Measurements from ENCODE around the gene COG4.
"Not testable (repeated sequence)": the region's sequence is repeated elsewhere in the genome, so short reads cannot be mapped to it uniquely, and the experiment has no call there.

Gene COG4

DNA sequence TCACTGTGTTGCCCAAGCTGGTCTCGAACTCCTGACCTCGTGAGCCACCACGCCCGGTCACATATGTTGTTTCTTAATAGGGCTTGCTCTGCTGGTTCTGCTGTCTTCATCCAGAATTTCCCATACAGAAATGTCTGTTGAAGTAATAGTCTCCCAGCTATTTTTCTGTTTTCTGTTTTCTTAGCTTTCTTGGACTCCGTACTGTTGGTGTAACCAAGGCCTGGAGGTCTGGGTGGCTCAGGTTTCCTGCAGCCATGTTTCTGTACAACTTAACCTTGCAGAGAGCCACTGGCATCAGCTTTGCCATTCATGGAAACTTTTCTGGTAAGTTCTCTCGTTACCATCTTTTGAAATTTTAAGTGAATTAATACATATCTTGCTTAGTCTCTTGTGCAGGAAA, 3.0 kb upstream of the COG4 start:
- DNase-seq: no peak

DNA sequence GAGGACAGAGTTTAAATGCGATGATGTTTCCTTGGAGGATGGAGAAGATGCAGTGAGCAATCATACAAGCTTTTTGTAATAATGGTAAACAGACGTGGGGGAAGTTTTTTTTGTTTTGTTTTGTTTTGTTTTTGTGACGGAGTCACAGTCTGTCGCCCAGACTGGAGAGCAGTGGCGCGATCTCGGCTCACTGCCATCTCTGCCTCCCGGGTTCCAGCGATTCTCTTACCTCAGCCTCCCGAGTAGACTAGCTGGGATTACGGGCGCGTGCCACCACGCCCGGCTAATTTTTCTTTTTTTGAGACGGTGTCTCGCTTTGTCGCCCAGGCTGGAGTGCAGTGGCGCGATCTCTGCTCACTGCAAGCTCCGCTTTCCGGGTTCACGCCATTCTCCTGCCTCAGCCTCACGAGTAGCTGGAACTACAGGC, 1.1 kb upstream of the COG4 start:
- DNase-seq: not testable (repeated sequence)

DNA sequence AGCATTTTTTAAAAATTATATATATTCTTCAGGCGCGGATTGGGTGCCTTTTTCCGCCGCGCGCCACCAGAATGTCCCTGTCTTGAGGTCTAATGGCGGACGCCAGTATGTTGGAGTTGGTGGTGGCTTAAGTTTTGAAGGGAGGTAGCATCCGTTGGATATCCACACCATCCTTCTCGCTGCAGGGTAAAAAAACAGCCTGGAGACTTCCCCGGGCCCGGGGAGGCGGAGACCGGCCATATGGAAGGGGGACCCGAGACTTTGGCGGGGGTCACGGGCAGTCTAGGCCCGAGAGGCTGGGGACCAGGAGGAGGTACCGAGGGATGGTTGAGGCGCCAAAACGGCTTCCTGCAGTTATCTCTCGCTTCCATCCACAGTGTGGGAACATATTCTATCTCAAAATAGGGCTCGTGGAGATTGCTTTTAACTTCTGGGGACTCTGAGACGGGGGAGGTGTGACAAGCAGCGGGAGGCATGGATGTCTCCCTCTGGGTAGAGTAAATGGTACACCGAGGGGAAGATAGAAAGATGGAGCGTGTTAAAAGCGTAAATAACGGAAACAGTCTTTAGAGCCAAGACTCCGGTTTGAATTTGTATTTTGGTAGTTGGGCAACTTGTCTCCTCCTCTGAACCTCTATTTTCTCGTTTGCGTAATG, 517 bp upstream of the COG4 start, which contains the start of gene SF3B3:
TSS of gene SF3B3 (plus strand) at position 74 of the 656 bp plus-strand sequence. CDS start 2,841 bp downstream, outside the sequence.
- peak; percentile 56 for DNase-seq

DNA sequence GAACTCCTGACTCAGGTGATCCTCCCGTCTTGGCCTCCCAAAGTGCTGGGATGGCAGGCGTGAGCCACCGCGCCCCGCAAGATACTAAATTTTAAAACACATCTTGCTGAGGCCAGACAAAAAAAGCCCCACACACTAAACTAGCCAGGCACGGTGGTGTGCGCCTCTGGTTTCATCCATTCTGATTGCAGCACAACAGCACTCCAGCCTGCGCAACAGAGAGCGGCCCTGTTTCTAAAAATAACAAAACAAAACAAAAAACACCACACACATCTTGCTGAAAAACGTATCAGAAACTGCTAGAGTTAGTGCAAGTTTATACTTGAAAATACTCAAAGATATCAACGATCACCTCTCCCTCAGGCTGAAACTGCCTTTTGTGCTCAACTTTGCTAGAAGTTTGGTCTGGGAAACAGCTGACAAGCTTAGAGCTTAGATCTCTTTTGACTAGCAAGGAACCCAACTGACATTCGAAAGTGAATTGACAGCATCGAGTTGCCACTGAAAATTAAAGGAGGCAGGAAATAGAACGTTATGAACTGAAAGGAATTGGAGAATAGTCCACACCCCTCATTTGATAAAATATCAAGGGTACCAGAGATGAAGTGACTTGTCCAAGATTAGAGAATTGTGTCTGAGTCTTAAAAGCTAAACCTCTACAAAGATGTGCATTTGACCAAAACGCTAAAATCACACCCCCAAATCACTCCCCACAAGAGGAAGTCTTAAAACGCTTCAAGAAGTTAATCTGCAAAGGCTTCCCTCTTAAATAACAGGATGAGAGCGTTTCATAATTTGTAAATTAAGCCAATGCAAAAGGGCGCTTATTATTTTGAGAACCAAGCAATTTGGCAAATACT, 908 bp downstream of the COG4 start:
- DNase-seq: no peak

DNA sequence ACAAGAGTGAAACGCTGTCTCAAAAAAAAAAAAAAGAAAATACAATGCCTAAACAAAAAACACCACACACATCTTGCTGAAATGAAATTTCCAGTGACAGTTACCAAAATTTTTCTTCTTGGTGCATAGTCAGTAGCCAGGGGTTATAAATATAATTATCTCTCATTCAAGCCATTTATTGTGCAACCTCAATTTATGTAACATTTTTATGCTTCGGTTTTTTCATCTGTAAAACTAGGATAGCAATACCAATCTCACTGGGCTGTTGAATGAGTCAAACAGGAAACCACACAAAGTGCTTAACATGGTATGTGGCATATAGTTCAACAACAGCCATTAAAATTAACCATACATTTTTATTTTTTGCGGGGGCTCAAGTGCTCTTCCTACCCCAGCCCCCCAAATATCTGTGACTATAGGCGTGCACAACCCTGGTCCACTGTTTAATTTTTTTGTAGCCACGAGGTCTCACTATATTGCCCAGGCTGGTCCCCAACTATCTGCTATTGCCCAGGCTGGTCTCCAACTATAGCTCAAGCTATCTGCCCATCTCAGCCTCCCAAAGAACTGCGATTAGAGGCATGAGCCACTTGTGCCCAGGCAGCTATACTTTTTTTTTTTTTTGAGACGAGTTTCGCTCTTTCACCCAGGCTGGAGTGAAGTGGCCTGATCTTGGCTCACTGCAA, 2.6 kb downstream of the COG4 start:
- DNase-seq: no peak

DNA sequence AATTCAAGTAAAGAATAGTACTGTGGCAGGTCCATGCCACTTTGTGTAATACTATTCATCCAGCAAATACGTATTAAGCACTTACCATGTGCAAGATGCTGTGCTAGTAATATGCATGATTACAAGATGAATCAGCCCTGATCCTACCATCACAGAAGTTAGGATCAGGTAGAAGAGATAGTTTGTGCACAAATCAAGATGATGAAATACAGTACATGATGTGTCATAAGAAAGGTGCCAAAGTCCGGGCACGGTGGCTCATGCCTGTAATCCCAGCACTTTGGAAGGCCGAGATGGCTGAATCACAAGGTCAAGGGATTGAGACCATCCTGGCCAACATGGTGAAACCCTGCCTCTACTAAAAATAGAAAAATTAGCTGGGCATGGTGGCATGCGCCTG, 10.9 kb downstream of the COG4 start:
- DNase-seq: no peak

DNA sequence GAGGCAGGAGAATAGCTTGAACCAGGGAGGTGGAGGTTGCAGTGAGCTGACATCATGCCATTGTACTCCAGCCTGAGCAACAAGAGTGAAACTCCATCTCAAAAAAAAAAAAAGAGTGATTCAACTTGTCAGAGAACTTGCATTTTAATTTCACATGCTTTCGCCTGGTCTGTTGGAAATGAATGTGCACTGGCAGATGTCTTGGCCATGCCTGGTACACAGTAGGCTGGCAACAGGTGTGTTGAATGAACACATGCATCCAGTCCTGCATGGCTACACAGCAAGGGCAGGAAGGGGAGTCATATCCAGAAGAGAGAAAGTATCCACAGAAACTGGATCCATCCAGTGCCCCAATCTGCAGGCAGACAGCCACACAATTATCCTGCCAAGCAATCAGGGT, 11.5 kb downstream of the COG4 start:
- no peak for DNase-seq

DNA sequence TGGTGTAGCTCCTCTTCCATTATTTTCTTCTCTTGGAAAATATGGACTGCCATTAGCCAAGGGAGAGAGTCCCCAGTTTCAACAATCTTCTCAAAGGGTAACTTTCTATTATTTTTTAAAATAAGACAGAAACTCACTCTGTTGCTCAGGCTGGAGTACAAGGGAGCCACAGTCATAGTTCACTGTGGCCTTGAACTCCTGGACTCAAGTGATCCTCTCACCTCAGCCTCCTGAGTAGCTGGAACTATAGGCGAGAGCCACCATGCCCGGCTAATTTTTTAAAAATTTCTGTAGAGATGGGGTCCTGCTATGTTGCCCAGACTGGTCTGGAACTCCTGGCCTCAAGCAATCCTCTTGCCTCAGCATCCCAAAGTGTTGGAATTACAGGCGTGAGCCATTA, 13.1 kb downstream of the COG4 start:
- DNase-seq: no peak

DNA sequence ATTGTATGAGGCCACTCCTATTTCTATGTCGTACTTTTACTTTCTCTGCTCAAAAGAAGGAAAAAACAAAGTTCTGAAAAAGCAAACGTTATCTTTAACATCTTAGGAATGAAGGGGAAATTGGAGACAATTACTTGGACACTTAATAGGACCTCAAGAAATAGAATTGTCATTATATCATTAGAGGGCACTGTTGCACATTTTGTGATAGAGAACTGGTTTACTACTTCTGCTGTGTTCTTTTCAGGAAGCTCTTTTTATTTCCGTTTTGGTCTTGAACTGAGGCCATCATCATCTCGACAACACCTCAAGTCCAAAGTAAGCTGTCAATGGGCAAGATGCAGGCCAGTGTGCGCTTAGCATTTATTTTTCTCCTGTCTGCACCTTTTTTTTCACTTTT, 14.6 kb downstream of the COG4 start:
- no peak for DNase-seq

DNA sequence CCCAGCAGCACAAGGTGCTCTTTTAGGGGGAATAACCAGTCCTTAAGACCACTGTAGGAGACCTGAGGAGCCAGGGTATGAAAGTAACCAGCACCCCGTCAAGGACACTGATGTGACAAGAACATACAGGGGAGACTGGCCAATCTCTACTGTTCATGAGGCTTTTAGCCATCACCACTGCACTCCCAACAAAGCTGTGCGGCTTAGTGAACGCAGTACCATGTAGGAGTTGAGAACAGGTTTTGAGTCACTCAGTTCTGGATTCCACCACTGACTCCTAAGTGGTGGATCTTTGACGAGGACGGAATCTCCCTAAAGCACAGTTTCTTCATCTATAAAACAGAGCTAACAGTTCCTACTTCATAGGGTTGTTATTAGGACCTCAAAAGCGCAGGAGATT, 26.8 kb downstream of the COG4 start:
- no peak for DNase-seq

DNA sequence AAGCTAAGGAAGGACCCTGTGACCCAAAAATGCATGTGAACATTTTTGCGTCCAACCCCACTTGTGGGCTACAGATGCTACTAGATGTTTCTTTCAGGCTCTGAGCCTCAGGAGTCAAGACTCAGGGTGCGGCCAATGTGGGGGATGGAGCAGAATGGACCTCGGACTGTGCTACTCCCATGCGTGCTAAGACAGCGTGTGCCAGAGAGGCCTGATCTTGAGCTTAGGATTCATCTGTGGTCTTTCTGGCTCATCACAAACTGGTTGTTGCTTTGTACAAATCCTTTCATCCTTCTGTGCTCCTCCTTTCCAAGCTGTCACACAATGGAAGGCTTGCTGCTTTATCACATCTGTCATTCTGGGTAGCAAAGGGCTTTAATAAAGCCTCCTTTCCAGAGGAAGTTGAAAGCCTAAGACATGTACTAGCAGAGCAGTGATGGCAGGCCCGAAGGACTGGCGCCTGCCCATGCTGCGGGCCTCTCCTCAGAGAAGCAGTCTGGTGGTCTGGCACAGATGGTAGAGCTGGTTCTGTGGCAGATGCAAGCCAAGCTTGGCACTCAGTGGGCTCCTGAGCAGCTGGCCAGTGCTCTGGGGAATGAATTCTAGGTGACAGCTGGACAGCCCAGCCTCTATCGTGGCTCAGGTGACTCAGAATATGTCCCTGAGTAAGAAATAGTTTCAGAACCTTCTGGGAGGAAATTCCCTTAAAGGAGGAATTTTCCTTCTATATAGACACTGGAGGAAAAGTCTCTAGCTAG, 27.8 kb downstream of the COG4 start:
- DNase-seq: no peak

DNA sequence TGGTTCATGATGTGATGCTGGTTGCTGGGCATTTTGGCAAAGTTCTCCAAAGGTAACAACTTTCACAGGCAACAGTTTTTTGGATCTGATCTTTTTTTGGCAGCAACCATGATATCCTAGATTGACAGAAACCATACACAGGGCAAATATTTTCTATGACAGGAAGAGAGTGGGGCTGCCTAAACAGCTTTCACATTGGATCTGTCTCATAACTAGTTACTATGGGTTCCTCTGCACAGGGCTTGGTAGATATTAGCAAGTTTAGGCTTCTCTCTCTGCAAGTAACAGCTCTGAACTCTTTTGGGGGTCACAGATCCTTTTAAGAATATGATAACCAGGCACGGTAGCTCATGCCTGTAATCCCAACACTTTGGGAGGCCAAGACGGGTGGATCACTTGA, 28.6 kb downstream of the COG4 start:
- no peak for DNase-seq

DNA sequence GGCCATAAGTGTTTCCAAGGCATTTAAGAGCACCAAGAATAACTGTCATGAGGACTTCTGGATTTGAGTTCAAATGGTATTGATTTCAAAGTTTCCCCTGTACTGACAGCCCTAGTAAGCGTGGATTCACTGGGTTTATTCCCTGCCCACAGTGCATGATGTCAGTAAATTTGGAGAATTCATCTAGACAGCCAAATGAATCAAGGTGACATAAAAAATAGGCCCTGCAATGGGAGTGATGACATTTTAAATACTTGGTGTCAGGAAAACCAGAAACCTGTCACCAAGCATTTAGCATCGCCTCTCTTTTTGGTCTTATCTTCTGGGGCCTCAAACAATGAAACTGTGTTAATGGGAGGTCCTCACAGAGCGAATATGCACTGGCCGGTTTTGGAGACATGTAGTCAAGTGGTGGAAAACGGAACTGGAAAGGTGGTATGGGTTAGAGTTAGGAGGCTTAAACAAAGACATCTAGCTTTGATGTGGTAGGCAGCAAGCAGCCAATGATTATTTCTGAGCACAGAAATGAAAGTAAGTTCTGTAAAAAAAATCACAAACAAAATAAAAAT, 29.1 kb downstream of the COG4 start:
- no peak for DNase-seq

DNA sequence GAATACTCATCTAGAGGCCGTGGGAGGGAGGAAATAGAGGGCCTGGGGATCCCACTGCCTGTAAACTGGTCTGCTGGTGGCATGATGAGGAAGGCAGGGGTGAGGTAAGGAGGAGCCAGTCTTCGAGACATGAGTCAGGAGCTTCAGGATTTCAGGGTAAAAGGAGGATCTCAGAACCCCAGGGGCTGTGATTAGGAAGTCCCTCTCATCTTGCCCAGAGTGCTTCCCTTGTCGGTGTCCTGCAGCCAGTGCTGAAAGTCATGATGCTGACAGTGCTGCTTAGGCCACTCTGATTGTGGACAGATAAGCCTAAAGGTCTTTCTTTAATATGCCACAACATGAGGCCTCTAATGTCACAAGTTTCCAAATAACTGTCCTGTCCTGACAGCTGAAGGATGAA, 29.6 kb downstream of the COG4 start:
- DNase-seq: no peak

DNA sequence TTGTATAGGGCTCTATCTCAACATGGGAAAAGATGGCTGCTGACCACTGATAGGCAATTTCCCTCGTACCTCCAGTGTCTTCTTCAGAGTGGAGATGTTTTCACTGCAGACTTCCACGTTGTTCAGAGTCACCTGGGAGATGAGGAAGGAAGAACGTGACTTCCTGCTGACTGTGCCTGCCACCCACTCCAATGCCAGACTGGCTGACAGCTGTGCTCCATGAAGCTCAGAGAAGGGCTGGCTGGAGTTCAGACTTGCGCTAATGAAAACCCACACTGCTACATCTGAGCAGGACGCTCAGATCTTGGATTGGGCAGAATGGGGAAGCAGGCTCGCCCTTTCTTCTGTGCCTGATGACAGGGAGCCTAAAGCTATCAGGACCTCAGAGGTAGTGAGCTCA, 33.1 kb downstream of the COG4 start:
- DNase-seq: no peak

DNA sequence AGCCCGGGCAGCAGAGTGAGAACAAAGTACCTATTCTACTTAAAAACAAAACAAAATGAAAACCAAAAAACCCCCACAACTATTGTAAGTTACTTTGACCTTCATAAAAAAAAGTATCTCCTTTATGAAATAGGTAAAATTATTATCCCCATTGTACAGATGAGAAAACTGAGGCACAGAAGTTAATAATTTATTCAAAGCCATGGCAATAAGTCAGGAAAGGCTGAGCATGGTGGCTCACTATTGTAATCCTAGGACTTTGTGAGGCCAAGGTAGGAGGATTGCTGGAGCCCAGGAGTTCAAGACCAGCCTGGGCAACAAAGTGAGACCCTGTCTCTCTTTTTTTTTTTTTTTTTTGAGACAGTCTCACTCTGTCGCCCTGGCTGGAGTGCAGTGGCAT, 38.5 kb downstream of the COG4 start:
- DNase-seq: no peak

DNA sequence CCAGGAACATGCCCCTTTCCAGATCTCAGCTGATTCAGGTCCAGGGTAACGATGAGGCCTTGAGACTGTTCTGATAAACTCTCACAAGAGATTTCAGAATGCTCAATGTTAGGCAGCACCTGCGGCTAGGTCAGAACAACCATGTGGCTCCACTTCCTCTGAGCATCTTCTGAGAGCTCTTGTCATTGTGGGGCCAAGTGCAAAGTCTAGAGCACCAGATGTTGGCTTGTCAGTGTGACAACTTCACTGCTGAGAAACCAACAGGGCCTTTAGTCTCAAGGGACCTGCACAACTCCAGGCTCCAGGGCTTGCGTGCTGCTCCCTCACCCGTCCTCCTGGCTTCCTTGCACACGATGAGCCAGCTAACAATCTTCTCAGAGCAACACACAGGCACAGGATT, 39.9 kb downstream of the COG4 start:
- DNase-seq: no peak

DNA sequence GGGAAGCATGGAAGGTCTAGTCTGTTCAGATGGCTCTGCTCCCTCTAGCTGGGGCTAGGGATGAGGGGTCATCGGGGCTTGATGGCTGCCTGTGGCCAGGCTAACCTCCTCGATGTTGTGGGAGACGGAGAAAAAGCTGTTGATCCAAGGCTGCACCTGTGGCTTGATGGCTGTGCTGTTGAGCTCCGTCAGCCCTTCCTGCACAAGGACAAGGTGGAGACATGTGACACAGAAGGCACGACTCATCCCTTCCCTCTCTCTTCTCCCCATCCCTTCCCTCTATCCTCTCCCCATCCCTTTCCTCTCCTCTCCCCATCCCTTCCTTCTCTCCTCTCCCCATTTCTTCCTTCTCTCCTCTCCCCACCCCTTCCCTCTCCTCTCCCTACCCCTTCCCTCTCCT, 40.7 kb downstream of the COG4 start:
- DNase-seq: no peak

DNA sequence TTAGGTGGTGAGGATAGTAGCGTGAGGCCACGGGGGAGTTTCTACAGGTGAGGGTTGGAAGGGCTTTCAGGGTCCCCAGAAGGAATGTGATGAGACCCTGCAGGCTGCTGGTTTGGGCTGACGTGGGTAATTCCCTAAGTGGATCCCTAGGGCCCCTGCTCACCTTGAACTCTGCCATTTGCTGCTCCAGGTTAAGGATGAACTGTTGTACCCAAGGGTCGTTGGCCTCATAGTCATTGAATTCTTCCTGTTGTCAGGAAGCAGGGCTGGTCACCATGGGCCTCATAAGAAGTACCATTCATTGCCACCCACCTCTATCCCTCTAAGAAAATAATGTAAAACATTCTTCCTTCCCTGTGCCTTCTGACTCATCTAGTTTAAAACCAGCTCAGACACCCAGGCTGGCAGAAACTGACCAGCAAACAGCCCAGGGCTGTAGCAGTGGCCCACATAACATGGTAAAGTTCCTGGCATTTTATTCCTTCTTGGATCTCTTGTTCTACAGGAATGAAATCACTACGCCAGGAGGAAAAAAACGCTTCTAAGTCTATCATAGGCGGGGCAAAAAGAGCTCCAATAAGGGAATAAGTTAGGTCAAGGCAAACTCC, 41.3 kb downstream of the COG4 start:
- DNase-seq: no peak

DNA sequence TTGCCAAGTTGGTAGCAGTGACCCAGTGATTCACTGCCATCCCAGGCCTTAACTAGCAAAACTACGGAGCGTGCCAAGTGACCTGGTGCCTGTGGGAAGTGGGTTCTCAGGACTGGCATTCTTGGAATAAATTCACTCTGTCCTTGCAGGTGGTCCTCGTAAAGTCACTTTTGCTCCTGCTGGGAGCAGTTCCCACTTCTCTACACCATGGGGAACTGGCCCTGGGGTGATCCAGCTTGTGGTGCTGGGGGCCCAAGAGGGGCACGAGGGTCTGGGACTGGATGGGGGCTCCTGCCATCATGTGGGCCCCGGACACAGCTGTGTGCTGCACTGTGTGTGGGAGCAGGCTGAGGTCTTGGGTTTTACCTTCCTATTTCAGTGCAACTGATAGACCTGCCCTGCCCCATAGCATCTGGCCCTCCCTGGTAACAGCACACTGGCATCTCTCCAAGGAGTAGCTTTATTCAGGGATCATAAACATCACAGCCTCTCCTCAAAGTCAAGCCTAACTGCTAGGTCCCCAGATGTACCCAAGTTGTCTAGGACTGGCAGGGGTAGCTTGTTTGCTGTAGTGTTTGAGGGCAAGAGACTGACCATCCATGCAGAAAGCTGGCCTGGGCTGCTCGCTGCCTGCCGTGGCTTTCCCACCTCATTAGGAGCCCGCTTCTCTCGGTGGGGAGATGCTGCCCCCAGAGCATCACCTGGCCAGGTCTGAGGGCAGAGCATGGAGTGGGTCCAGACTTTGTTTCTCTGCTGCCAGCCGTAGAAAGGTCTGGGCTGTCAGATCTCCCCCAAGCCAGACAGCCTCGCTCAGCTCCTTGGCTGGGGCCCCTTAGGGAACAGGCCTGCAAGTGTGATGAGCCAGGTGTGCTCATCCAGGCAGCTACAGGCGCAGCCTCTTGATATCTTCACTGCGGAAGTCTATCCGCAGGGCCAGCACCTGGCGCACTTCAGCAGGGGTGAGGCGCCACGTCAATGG, 42.9 kb downstream of the COG4 start:
- DNase-seq: no peak

DNA sequence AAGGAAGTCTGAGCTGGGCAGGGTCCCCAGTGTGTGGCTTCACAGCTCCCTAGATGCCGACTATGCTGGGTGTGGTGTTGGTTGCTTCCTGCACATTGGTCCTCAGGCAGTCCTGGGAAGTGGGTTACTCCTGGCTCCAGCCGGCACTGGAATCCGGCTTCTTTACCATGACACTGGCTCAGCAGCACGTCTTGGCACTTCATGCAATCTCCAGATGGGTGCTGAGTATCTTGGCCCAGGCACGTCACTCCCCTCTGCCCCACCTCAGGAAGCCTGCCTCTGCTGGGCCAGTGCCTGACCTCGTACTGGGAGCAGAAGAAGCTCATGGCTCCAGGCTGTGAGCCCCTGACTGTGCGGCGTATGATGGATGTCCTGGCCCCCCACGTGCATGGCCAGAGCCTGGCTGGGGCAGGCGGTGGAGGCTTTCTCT, 44.4 kb downstream of the COG4 start:
- no peak for DNase-seq

Measured in NCI-H2029 (cell line).